Stimulated activated naive CD4-positive, alpha-beta T cell (primary cell): ENCODE data around the gene PLA2G3.
A peak's percentile ranks its signal among the peaks of the same experiment; 100 is the strongest.
"Not testable (repeated sequence)": the region's sequence is repeated elsewhere in the genome, so short reads cannot be mapped to it uniquely, and the experiment has no call there.

Experiments
- DNase-seq, 6 experiments: peaks; one replicate each; lab custom pipeline; 2025; lab: John Stamatoyannopoulos, UW

PLA2G3 gene

GRCh38 chr22:31139866-31140716 lies at the start of gene PLA2G3:
Gene PLA2G3 (minus strand): TSS chr22:31140508. CDS start chr22:31140354, 154 bp downstream.
- no peak for DNase-seq

GRCh38 chr22:31187627-31188026 lies 47.3 kb upstream of the PLA2G3 start:
- no peak for DNase-seq

GRCh38 chr22:31185056-31185455 lies 44.7 kb upstream of the PLA2G3 start:
- DNase-seq, result no peak

- no peak for DNase-seq
Observed at GRCh38 chr22:31184015-31184414, 43.7 kb upstream of the PLA2G3 start.

GRCh38 chr22:31179345-31179744 lies 39.0 kb upstream of the PLA2G3 start:
- no peak for DNase-seq

- no peak for DNase-seq
Observed at GRCh38 chr22:31178859-31179258, 38.6 kb upstream of the PLA2G3 start.

GRCh38 chr22:31177420-31178162 lies 37.3 kb upstream of the PLA2G3 start:
- DNase-seq, result no peak

- no peak for DNase-seq
Observed at GRCh38 chr22:31176923-31177322, 36.6 kb upstream of the PLA2G3 start.

GRCh38 chr22:31173386-31174145 lies 33.3 kb upstream of the PLA2G3 start:
- DNase-seq, result no peak

- DNase-seq, result not testable (repeated sequence)
Observed at GRCh38 chr22:31171734-31172133, 31.4 kb upstream of the PLA2G3 start.

- DNase-seq, result no peak
Observed at GRCh38 chr22:31170971-31171370, 30.7 kb upstream of the PLA2G3 start.

- no peak for DNase-seq
Observed at GRCh38 chr22:31162015-31162765, 21.9 kb upstream of the PLA2G3 start.

GRCh38 chr22:31161386-31161785 lies 21.1 kb upstream of the PLA2G3 start:
- DNase-seq, result no peak

- DNase-seq, result peak in 2 of 6 experiments; percentile 42 to 54
Observed at GRCh38 chr22:31160328-31160978, 20.1 kb upstream of the PLA2G3 start.

- DNase-seq, result no peak
Observed at GRCh38 chr22:31155422-31155821, 15.1 kb upstream of the PLA2G3 start.

- DNase-seq, result no peak
Observed at GRCh38 chr22:31154975-31155374, 14.7 kb upstream of the PLA2G3 start.

GRCh38 chr22:31153357-31153756 lies 13.0 kb upstream of the PLA2G3 start:
- no peak for DNase-seq

GRCh38 chr22:31151872-31152271 lies 11.6 kb upstream of the PLA2G3 start:
- no peak for DNase-seq

- no peak for DNase-seq
Observed at GRCh38 chr22:31150615-31151014, 10.3 kb upstream of the PLA2G3 start.

- peak in 1 of 6 experiments; percentile 20 for DNase-seq
Observed at GRCh38 chr22:31148953-31149627, 8.8 kb upstream of the PLA2G3 start.

GRCh38 chr22:31148488-31148887 lies 8.2 kb upstream of the PLA2G3 start:
- DNase-seq, result no peak
